ENCODE data around the gene PRX.
A peak's percentile ranks its signal among the peaks of the same experiment; 100 is the strongest.
"Not testable (repeated sequence)": the region's sequence is repeated elsewhere in the genome, so short reads cannot be mapped to it uniquely, and the experiment has no call there.

PRX gene, protein sequence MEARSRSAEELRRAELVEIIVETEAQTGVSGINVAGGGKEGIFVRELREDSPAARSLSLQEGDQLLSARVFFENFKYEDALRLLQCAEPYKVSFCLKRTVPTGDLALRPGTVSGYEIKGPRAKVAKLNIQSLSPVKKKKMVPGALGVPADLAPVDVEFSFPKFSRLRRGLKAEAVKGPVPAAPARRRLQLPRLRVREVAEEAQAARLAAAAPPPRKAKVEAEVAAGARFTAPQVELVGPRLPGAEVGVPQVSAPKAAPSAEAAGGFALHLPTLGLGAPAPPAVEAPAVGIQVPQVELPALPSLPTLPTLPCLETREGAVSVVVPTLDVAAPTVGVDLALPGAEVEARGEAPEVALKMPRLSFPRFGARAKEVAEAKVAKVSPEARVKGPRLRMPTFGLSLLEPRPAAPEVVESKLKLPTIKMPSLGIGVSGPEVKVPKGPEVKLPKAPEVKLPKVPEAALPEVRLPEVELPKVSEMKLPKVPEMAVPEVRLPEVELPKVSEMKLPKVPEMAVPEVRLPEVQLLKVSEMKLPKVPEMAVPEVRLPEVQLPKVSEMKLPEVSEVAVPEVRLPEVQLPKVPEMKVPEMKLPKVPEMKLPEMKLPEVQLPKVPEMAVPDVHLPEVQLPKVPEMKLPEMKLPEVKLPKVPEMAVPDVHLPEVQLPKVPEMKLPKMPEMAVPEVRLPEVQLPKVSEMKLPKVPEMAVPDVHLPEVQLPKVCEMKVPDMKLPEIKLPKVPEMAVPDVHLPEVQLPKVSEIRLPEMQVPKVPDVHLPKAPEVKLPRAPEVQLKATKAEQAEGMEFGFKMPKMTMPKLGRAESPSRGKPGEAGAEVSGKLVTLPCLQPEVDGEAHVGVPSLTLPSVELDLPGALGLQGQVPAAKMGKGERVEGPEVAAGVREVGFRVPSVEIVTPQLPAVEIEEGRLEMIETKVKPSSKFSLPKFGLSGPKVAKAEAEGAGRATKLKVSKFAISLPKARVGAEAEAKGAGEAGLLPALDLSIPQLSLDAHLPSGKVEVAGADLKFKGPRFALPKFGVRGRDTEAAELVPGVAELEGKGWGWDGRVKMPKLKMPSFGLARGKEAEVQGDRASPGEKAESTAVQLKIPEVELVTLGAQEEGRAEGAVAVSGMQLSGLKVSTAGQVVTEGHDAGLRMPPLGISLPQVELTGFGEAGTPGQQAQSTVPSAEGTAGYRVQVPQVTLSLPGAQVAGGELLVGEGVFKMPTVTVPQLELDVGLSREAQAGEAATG (N-terminal part only)

DNA sequence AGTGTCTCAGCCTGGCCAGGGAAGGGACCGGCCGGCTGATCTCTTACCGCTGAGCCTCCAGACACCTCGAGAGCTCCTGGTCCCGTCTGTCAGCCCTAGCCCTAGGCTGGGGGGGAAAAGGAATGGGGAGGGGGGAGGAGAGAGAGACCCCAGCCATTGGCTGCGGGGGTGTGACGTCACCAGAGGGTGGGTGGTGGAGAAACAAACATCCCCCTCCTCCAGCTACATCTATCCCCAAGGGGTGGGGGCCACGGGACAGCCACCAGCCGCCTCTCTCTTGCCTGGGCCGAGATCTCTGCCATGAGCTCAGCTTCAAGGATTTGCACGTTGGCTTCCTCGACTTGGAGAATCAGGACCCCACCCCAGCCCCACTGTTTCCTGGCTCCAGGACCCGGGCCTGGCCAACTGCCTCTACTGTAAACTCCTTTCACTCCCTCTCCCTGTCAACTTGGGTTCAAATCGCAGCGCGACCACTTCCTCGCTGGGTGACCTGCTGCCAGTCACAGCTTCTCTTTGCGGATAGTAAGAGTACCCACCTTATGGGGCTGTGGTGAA is at the start of gene PRX:
PRX (minus strand) TSS at position 88 of the 555 bp plus-strand sequence. CDS start 5,446 bp downstream, outside the sequence.
- no peak for DNase-seq (ENCODE audit: low read depth in 2 of 2)

DNA sequence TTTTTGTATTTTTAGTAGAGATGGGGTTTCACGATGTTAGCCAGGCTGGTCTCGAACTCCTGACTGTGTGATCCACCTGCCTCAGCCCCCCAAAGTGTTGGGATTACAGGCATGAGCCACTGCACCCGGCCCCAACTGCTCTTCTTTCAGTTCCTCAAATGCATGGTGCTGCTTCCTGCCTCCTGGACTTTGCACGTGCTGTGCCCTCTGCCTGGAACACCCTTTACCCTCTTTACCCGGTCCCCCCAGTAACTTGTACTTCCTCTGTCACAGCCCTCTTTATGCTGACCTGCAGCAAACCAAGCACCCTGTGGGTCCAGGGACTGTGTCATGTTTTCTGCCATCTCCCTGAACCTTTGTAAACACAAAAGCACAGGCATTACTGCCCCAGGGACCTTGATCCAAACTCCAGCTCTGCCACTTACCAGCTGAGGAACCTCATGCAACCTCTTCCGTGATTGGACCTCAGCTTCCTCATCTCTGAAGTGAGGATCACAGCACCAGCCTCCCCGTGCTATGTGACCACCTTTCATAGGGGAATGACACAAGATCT is 48.6 kb upstream of the PRX start:
- DNase-seq (ENCODE audit: low read depth in 2 of 2): no peak

DNA sequence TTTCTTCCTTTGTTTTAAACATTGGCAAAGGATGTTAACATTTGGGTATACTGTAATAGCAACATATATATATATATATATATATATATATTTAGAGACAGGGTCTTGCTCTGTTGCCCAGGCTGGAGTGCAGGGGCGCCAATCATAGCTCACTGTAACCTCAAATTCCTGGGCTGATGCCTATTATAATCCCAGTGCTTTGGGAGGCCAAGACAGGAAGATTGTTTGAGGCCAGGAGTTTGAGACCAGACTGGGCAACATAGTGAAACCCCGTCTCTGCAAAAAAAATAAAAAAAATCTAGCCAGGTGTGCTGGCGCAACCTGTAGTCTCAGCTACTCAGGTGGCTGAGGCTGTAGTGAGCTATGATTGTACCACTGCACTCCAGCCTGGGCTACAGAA is 47.0 kb upstream of the PRX start:
- no peak for DNase-seq (ENCODE audit: low read depth in 2 of 2)

DNA sequence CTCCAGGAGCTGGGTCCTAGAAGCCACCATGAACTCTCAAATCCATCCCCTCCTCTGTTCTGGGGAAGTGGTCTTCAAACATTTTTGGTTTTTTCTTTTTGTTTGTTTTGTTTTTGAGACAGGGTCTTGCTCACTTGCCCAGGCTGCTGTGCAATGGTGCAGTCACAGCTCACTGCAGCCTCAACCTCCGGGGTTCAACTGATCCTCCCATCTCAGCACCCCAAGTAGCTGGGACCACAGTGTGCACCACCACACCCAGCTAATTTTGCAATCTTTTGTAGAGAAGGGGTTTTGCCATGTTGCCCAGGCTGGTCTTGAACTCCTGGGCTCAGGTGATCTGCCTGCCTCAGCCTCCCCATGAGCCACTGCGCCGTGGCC is 45.4 kb upstream of the PRX start:
- DNase-seq (ENCODE audit: low read depth in 2 of 2): no peak

DNA sequence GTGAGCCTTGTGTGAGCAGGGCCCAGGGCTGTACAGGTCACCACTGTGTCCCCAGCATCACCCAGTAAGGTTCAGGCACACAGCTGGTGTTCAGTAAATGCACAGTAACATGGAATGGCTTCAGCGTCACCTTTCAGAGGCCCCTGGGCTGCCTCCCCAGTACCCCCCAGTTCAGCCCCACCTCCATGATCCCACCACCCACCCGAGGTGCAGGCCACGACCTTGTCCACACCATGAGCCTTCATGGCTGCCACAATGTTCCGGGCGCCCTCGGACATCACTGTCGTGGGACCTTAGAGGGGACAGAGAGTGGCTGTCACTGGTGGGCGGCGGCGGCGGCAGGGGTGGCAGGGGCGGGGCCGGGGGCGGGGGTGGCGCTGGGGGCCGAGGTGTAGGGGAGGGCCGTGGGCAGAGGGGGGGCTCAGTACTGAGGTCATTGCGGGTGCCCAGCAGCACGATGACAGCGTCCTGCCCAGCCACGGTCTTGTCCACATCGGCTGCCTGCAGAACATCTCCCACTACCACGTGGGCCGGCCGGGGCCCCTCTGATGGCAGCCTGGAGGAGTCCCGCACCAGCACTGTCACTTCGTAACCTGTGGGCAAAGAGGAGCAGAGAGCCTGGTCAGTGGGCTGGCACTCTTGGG is 44.9 kb upstream of the PRX start:
- DNase-seq (ENCODE audit: low read depth in 2 of 2): no peak

DNA sequence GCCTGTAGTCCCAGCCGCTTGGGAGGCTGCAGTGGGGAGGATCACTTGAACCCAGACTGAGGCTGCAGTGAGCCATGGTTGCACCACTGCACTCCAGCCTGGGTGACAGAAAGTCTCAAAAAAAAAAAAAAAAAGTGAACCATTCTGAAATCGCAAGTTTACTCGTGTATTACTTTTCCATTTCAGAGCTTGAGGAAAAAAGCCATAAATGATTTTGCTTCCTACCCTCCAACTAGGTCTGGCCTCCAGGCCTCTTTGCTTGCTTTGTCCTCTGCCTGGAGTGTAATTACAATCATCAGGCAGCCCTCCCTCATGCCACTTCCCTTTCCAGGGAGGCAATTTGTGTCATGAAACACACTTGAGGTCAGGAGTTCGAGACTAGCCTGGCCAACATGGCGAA is 43.9 kb upstream of the PRX start:
- no peak for DNase-seq (ENCODE audit: low read depth in 2 of 2)

DNA sequence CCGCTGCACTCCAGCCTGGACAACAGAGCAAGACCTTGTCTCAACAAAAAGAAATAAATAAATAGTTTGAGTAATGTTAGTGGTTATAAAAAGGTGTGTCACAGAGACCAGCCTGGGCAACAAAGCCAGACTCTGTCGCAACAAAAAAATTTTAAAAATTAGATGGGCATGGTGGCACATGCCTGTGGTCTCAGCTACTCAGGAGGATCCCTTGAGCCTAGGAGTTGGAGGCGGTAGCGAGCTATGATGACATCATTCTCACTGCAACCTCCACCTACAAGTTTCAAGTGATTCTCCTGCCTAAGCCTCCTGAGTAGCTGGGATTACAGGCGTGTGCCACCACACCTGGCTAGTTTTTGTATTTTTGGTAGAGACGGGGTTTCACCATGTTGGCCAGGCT is 40.8 kb upstream of the PRX start:
- DNase-seq (ENCODE audit: low read depth in 2 of 2): not testable (repeated sequence)

DNA sequence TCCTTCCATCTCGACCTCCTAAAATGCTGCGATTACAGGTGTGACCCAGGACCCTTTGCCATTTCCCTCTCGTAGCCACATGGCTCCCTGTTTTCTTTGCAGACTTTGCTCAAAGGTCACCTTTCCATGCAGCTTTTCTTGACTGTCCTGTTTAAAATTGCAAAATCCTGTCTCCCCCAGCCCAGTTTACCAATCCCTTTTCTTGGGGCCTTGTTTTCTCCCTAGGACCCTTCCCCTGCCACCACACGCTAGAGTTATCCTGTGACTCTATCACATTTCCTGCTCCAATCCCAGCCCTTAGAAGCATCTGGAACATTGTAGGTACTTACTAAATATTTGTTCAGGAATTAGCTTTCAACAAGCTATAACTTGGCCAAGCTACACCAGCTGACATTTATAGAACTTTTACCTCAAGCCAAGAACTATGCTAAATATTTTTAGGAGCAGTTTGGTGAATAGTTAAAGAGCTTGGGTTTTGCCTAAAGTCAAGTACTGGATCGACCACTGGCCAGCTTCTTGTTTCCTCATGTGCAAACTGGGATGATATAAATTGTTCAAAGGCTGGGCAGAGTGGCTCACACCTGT is 40.1 kb upstream of the PRX start:
- no peak for DNase-seq (ENCODE audit: low read depth in 2 of 2)

DNA sequence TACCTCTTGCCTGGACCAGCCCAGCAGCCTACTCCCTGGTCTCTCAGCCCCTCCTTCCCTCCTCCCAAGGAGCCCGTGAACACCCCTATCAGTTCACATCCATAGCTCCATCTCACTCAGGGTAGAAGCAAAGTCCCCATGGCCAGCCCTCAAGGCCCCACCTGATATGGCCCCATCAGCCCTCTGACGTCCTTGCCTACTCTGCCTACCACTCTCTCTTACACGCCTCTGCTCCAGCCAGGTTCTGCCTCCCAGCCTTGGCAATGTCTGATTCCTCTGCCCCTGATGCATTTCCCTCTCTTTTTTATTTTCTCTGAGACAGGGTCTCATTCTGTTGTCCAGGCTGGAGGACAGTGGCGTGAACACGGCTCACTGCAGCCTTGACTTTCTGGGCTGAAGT is 38.8 kb upstream of the PRX start:
- no peak for DNase-seq (ENCODE audit: low read depth in 2 of 2)

DNA sequence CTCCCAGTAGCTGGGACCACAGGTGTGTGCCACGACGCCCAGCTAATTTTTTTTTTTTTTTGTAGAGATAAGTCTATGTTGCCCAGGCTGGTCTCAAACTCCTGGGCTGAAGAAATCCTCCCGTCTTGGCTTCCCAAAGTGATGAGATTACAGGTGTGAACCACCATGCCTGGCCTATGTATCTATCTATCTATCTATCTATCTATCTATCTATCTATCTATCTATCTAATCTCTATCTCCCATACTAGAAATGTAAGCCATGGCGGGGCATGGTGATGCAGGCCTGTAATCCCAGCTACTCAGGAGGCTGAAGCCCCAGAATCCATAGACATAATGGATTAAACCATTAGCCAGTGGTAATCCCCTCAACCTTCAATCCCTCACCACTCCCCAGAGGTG is 37.5 kb upstream of the PRX start:
- no peak for DNase-seq (ENCODE audit: low read depth in 2 of 2)

DNA sequence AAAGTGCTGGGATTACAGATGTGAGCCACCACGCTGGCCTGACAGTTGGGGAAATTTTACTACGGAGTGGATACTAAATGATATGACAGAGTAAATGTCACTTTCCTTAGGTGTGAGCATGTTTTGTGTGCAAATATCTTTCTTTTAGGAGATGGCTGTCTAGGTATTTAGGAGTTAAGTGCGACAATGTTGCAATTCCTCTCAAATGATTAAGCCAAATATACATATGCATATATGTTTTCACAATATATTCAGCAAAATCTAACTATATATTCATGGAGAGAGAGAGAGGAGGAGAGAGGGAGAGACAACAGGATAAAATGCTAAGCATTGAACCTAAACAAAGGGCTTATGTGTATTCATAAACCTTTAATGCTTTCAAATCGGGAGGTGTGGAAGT is 36.3 kb upstream of the PRX start:
- DNase-seq (ENCODE audit: low read depth in 2 of 2): no peak

DNA sequence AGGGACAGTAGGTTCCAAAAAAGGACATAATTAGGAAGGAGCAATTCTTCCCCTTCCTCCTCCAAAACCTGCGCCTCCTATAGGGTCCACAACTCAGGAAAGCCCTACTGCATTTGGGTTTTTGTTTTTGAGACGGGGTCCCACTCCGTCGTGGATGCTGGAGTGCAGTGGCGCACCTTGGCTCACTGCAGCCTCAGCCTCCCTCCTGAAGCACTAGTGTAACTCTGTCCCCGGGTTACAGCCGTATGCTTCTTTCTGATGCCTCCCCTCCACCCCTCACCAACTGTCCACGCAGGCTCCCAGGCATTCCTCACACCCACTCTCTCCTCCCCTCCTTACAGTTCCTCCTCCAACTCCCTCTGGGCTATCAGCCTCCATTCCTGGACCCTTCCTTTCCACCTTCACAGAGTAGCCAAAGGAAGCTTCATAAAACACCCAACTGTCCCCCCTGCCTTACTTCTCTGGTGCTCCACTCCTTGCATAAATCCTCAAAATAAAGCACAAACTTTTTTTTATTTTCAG is 33.1 kb upstream of the PRX start:
- DNase-seq (ENCODE audit: low read depth in 2 of 2): no peak

DNA sequence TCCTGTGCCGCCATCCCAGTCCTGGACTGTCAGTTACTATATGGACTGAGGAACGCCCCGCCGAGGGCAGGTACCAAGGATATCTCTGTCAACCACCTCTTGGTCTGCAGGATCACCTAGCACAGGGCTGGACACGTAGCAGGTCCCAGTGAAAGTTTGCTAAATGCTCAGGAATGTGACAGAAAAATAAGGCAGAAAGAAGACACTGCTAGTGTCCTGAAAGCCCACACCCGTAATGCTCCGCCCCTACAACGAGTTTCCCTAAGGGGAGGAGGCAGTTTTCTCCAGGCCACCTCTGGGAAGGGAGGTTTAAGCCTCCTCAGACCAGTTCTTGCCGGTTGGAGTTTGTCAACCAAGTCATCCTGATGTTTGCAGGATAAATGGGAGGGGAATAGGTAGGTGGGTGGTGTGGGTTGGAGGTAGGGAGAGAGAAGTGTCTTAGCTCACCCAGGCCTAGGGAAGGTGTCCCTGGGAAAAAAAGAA is 32.6 kb upstream of the PRX start:
- no peak for DNase-seq (ENCODE audit: low read depth in 2 of 2)

DNA sequence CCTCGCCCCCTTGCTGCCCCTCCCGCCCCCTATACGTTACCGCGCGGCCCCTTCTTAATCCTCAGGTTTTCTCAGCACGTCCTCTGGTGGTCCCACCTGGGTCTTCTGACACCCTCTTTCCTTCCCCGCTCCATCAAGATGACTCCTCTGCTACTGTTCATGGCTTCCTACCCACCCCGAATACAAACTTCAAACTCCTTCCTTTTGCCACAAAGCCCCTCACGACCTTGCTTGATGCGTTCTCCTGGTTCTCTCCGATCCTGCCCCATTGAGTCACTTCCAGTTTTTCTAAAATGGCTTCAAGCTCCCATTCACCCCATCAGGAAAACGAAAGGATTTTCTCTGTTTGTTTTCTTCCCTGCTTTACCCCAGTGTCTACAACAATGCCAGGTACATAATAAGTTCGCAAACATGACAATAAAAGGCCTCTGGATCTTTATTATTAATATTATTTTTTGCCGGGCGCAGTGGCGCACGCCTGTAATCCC is 31.7 kb upstream of the PRX start:
- DNase-seq (ENCODE audit: low read depth in 2 of 2): no peak

DNA sequence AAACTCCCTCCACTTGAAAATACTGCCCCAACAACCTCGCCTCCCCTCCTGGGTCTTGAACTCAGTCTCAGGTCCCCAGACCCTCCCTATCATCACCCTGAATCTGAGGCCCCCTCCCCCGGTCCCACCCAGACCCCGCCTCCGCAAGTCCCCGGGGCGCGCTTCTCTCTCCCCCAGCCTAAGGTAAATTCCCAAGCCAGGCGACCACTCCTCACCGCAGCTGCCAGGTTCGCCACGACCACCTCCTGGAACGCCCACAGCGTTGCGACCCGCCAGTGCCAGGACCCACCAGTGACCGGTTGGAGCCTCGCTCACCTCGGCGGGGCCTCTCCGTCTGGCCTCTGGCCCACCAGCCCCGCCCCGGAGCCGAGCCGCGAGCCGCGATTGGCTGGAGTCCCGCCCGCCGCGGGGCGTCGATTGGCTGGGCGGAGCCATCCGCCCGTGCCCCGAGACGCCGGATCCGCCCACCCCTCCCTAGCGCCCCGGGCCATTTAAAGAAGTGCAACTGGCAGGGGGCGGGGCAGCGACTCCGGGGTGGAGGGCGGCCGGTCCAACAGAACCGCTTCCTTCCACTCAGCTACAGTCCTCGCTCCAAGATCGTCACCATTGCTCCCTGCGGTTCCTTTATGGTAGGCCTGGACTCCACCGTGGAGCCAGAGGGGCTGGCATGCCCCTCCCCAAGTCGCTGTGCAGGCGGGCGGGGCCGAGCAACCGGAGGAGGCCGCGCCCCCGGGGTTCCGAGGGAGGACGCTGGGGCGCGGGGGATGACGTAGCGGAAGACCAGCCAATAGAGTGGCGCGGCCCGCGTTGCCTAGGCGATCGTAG is 31.0 kb upstream of the PRX start, which contains the start of gene SERTAD3:
SERTAD3 (minus strand) TSS at position 336 of the 825 bp plus-strand sequence. CDS start 2,255 bp downstream, outside the sequence.
- DNase-seq (ENCODE audit: low read depth in 2 of 2): peak; percentile 92 to 93

DNA sequence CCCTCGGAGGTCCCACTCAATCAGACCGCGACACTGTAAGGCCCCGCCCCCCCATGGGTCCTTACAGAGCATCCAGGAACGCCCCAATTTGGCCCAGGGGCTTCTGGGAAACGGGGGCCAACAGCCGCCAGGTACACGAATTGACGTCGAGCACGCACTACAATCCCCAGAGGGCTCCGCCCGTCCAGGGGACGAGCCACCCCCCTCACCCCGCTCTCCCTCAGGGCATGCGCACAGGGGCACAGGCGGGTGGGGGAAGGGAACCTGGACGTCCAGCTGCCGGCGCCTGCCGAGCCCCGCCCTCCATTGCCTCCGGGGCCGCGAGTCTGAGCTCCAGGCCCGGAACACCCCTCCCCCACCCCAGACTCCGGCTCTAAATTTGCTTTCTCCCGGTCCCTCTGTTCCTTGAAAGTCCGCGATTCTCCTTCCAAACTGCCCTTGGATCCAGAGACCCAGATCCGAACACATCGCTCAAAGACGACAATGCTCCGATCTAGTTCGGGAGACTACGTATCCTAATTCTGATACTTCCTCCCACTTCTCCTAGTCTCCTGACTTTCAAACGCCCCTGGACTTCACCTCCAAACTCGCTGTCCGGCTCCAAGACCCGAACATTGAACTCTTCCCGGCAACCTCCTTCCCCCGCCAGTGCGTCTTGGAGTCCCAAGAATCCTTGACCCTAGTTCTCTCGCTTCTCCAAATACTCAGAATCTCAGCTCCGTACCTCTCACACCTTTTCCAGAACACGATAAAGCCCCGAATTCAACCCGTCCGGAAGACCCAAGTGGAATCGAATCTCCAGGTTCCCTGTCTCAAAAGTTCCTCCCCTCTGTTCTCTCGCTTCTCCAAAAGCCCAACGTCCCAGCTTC is 30.2 kb upstream of the PRX start:
- DNase-seq (ENCODE audit: low read depth in 2 of 2): peak; percentile 97 to 99

DNA sequence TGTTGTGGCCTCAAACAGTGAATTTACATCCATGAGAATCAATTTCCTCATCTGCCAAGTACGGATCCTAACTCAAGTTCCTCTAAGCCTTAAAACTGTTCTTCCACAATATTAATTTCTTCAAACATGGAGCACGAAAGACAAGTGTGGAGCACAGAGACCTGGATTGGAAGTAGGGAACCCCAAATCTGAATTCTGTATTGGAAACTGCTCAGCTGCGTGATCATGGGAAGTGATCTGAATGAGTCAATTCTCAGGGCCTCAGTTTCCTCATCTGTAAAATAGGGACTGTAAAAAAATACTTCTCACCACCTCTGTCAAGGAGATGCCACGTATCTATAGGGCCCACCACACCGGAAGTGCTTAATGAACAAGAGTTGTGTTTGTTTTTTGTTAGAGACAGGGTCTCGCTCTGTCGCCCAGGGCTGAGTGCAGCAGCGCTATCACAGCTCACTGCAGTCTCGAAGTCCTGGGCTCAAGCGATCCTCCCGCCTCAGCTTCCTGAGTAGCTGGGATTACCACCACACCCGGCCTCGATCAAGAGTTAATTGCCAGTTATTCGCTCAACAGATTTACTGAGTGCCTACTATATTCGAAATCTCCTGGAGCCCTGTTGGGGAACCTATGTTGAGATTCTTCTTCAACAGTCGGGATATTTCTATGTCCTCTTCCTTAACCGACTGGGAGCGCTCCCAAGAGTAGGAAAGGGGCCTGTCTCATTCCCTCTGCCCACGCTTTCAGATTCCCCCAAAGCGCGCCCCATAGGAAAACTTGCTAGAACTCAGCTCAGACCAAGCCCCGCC is 29.4 kb upstream of the PRX start:
- DNase-seq (ENCODE audit: low read depth in 2 of 2): no peak

Measured in activated CD8-positive, alpha-beta memory T cell treated with anti-CD3 and anti-CD28 coated beads for 4 hours (primary cell).